ENCODE results near the gene GRM1. TPM values are rescaled to one million over a fixed set of nuclear protein-coding genes. Genes with fewer than 3 reads are reported as not detected.

GRM1 gene
- 25.0 TPM for total RNA-seq

GRCh38 chr6:146028851-146029572, at the start of gene GRM1:
Gene GRM1, plus strand, starts transcription at chr6:146029062. Its CDS starts 456 bp downstream, at chr6:146029518.

Small RNA genes within 50 kb of the gene (small RNA-seq; reads per million reads assigned to genes)
- not detected for gene RNA5SP222 (ENCODE audit: low replicate concordance)

Other genes with a start within 250 kb of the GRM1 start
- gene FBXO30, start 214.3 kb upstream of the GRM1 start, total RNA-seq = 82.6 TPM
- 123 TPM for gene SHPRH, start 64.7 kb upstream of the GRM1 start, total RNA-seq

Data from parietal lobe (tissue), 2 donors.